ENCODE results near the gene RPL18.
"Not testable (repeated sequence)": the region's sequence is repeated elsewhere in the genome, so short reads cannot be mapped to it uniquely, and the experiment has no call there.

RPL18 gene

GRCh38 chr19:48660852-48661710, 42.1 kb upstream of the RPL18 start:
- DNase-seq (ENCODE audit: low read depth), result peak; percentile 90
- no peak overlapping the region for H3K4me3 ChIP-seq (ENCODE audit: low read depth, low read length)
- no peak for TF ChIP-seq CTCF (conservative IDR thresholded peaks at IDR 0.05; ENCODE audit: low read depth, low read length)

- no peak for TF ChIP-seq CTCF (conservative IDR thresholded peaks at IDR 0.05; ENCODE audit: low read depth, low read length)
- no peak overlapping the region for H3K4me3 ChIP-seq (ENCODE audit: low read depth, low read length)
- DNase-seq (ENCODE audit: low read depth), result peak; percentile 66
Observed at GRCh38 chr19:48659768-48660167, 40.8 kb upstream of the RPL18 start.

- DNase-seq (ENCODE audit: low read depth), result no peak
- H3K4me3 ChIP-seq (ENCODE audit: low read depth, low read length), result no peak overlapping the region
- no peak for TF ChIP-seq CTCF (conservative IDR thresholded peaks at IDR 0.05; ENCODE audit: low read depth, low read length)
Observed at GRCh38 chr19:48658483-48658882, 39.5 kb upstream of the RPL18 start.

- DNase-seq (ENCODE audit: low read depth); H3K4me3 ChIP-seq (ENCODE audit: low read depth, low read length): not testable (repeated sequence)
Observed at GRCh38 chr19:48657828-48658227, 38.9 kb upstream of the RPL18 start.

GRCh38 chr19:48656840-48657474, 38.0 kb upstream of the RPL18 start:
- TF ChIP-seq CTCF (conservative IDR thresholded peaks at IDR 0.05; ENCODE audit: low read depth, low read length), result no peak
- peak; percentile 86 for DNase-seq (ENCODE audit: low read depth)
- no peak overlapping the region for H3K4me3 ChIP-seq (ENCODE audit: low read depth, low read length)

GRCh38 chr19:48654299-48655059, 35.5 kb upstream of the RPL18 start:
- DNase-seq (ENCODE audit: low read depth), result peak; percentile 30
- H3K4me3 ChIP-seq (ENCODE audit: low read depth, low read length), result no peak overlapping the region
- TF ChIP-seq CTCF (conservative IDR thresholded peaks at IDR 0.05; ENCODE audit: low read depth, low read length), result no peak

- no peak overlapping the region for H3K4me3 ChIP-seq (ENCODE audit: low read depth, low read length)
- no peak for TF ChIP-seq CTCF (conservative IDR thresholded peaks at IDR 0.05; ENCODE audit: low read depth, low read length)
- DNase-seq (ENCODE audit: low read depth), result no peak
Observed at GRCh38 chr19:48651683-48652048, 32.7 kb upstream of the RPL18 start.
